SJCRH30 (cell line): ENCODE results near the gene COL20A1. TPM values are rescaled to one million over a fixed set of nuclear protein-coding genes. Genes with fewer than 3 reads are reported as not detected.
"Not testable (repeated sequence)": the region's sequence is repeated elsewhere in the genome, so short reads cannot be mapped to it uniquely, and the experiment has no call there.

ENCODE experiments used
- DNase-seq, 2 experiments: peaks; one replicate each; pipeline ENCODE4 v3.0.0-alpha.2; 2015 to 2020
- H3K27ac ChIP-seq: fragments of 250-450 bp; sonication (Bioruptor Pico); 2 replicates; pipeline ENCODE4 v1.5.1; 2020; ENCODE audit warnings: mild to moderate bottlenecking, moderate library complexity
- H3K27me3 ChIP-seq: fragments of 250-450 bp; sonication (Bioruptor Pico); 2 replicates; pipeline ENCODE4 v1.5.1; 2020; ENCODE audit warnings: mild to moderate bottlenecking, moderate library complexity
- H3K36me3 ChIP-seq: fragments of 250-450 bp; sonication (Bioruptor Pico); 2 replicates; pipeline ENCODE4 v1.5.1; 2020; ENCODE audit warnings: mild to moderate bottlenecking, moderate library complexity
- H3K4me1 ChIP-seq: fragments of 250-450 bp; sonication (Bioruptor Pico); 2 replicates; pipeline ENCODE4 v1.5.1; 2020; ENCODE audit warnings: mild to moderate bottlenecking, moderate library complexity
- H3K4me3 ChIP-seq: fragments of 250-450 bp; sonication (Bioruptor Pico); 2 replicates; pipeline ENCODE4 v1.5.1; 2020; ENCODE audit warnings: mild to moderate bottlenecking, moderate library complexity
- H3K9me3 ChIP-seq: fragments of 250-450 bp; sonication (Bioruptor Pico); replicated peaks from 2 replicates; pipeline ENCODE4 v1.5.1; 2020; ENCODE audit warnings: mild to moderate bottlenecking, moderate library complexity
- total RNA-seq: library from RNA; depleted of rRNA; stranded (reverse); fragments of >200 nt; shearing (Covaris generic); gene quantifications from 2 replicates; pipeline ENCODE4 v1.2.3, GENCODE V29; 2014

The COL20A1 gene
- total RNA-seq, 1 experiment from 2014 or later: not detected

DNA sequence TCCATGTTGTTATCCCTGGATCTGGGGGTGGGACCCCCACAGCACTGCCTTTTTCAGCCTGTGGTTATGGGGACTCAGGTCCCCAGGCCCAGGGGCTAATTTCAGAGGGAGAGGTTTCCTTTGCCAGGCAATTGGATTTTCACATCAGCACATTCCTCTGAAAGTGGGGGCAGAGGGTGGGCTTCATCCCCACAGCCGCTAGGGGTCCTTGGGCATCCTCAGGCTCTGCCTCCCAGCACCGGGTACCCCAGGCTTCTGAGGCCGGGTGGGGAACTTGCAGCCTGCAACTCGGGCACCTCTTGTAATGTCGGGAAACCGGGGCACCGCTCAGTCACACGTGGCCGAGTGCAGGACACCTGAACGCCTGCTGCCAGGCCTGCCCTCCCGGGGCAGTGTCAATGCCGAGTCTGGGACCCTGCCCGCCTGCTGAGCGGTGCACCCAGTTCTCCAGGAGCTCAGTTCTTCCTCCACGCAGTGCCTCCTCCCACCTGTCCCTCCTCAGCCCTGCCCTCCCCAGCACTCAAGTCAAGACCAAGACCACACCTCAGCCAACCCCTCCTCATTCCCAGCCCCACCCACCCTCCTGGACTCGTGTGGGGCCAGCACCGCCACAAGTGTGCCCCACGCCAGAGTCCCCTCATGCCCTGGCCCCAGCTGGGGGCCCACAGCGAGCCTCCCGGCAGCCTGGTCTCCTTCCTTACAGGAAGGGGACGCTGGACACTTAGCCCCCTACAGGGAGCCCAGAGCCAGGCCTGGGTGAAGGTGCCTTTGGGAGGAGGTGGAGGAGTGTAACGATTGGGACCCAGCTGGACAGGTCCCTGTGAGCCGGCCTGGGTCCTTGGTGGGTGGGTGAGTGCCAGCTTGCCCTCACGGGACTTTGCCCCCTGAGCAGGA, 77.0 kb downstream of the COL20A1 start:
- Histone ChIP-seq H3K9me3 (no peaks in the 10 kb centered on the region), H3K36me3 (no peaks in the 10 kb centered on the region), H3K27ac (no peak overlapping the region), H3K4me3 (no peak overlapping the region), H3K4me1 (no peaks in the 10 kb centered on the region), H3K27me3 (peaks cover 90% of the 10 kb centered on the region)
- no peak for DNase-seq

DNA sequence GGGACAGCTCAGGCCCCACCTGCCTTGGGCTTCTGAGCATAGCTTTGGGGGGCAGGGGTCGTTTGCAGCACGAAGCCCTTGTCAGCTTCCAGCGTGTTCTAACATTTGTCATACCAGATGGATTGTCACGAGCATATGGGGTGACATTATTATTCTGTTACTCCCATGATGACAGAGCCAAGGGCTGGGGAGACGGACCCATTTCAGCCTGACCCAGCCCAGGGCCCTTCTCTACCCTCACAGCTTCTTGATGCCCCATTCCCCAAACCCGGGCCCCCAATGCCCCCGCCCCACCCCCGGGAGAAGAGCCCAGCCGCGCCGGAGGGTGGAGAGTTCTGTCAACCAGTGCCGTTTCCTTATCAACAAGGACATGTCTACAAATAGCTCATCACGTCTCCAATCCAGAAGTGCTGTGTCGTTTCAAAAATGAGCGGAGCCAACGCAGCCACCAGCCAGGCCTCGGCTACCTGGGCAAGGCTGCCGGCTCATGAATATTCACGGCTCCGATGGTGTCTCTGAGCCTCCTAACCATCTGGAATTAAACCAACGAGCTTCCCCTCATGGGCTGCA, 77.7 kb downstream of the COL20A1 start:
- Histone ChIP-seq H3K4me1 (no peaks in the 10 kb centered on the region), H3K27me3 (peaks cover 86% of the 10 kb centered on the region)

DNA sequence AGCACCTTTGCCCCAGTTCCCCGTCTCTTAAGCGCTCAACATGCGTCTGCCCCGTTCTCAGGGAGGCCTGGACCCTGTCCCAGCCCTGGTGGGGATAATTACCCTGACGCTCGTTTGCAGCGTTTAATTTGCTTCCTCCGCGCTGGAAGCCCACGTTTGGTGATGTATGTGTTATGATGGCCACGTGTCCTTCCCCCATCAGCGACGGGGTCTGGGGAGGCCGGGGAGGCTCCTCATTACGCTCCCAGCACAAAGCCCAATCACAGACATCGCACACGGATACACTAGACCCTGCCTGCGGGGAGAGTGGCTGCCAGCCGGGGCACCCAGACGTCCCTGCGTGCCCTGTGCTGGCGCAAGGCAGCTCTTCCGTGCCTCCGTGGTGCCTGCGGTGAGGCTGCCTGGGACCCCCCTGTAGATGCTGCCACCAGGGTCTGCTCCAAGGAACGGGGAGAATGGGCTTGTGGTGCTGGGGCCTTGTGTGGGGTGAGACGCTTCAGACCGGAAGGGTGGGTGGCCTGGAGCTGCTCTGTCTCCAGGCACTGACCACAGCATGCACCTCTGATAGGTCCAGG, 78.4 kb downstream of the COL20A1 start:
- Histone ChIP-seq H3K27me3 (peaks cover 84% of the 10 kb centered on the region), H3K27ac (no peak overlapping the region), H3K4me3 (no peak overlapping the region), H3K9me3 (no peaks in the 10 kb centered on the region), H3K36me3 (no peaks in the 10 kb centered on the region), H3K4me1 (no peaks in the 10 kb centered on the region)
- DNase-seq: no peak

More for the DNA sequence above, 77.7 kb downstream of the COL20A1 start:
- H3K9me3 ChIP-seq: no peaks in the 10 kb centered on the region
- H3K36me3 ChIP-seq: no peaks in the 10 kb centered on the region
- no peak overlapping the region for H3K27ac ChIP-seq
- no peak overlapping the region for H3K4me3 ChIP-seq
- no peak for DNase-seq

DNA sequence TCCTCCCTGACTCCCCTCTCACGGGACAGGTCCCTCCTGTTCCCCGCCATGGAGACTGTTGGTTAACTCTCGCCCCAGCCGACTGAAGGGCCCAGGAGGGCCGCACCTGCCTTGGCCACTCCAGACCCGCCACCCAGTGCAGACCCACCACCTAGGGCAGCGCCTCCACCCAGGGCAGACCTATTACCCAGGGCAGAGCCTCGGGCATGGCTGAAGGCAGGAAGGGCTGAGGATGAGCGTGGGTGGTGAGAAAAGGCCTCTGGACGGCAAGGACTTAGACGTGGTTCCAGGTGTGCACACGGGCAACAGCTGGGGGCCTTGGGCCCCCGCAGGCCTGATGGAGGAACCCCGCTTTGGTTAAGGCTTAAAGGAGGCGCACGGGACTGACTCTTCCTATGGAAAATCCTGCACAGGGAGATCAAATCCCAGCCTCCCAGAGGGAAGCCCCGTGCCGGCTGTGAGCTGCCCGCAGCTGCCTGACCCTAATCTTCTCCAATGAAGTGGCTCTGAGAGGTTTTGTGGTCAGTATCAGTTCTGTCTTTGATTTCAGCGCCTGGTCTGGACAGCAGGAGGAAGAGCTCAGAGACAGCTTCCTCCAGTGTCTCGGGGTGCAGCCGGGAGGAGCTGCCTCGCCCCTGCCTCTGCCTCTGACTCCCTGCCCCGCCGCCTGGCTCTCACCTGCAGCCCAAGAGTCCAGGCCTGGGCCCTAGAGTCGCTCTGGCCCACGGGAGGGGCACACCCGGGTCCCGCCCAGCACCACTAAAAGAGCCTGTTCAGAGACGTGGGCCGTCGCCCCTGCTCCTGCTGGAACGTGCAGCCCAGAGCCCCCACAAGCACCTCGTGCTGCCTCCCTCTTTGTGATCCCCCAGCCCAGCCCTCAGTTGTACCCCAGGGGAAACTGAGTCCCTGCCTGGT, 80.2 kb downstream of the COL20A1 start:
- Histone ChIP-seq H3K36me3 (no peaks in the 10 kb centered on the region), H3K27ac (no peak overlapping the region), H3K9me3 (no peaks in the 10 kb centered on the region), H3K27me3 (peaks cover 84% of the 10 kb centered on the region), H3K4me3 (no peak overlapping the region), H3K4me1 (no peaks in the 10 kb centered on the region)
- peak in 1 of 2 experiments; percentile 60 for DNase-seq

DNA sequence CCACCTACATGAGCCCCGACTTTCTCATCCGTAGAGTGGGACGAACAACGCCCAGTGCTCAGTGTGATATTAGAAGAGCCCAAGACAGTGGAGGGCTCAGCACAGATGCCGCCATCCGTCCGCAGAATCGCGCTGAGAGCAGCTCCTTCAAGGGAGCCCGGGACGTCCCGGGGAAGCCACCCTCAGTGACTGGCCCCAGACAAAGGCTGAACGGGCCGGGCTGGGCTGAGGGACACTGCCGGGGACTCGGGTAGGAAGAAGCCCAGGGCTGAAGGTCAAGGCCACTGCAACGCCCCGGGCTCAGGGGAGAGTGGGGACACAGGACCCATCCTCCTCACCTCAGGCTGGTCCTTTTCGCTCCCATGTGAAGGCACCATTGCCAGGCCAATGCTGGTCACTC, 81.0 kb downstream of the COL20A1 start:
- no peak overlapping the region for H3K27ac ChIP-seq
- H3K9me3 ChIP-seq: no peaks in the 10 kb centered on the region
- peaks cover 79% of the 10 kb centered on the region for H3K27me3 ChIP-seq
- H3K36me3 ChIP-seq: no peaks in the 10 kb centered on the region
- no peak for DNase-seq
- no peaks in the 10 kb centered on the region for H3K4me1 ChIP-seq
- no peak overlapping the region for H3K4me3 ChIP-seq

DNA sequence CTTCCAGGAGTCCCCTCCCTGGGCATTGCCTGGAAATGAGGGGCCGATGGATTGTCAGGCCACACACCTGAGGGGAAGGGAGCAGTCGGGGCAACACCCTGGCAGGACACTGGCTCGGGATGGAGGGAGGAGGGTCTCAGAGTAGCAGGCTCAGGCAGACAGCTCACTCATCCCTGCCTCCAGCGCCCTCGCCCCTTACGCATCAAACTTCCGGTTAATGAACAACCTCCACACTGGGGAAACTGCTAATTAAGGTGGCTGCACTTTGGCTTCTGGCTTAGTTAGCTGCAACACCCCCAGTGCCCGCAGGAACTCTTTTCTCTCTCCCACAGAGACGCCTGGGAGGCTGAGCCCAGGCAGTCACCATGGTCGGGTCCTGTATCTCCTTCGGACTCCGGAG, 81.5 kb downstream of the COL20A1 start:
- Histone ChIP-seq H3K9me3 (no peaks in the 10 kb centered on the region), H3K27me3 (peaks cover 74% of the 10 kb centered on the region), H3K4me1 (no peaks in the 10 kb centered on the region), H3K36me3 (no peaks in the 10 kb centered on the region), H3K4me3 (no peak overlapping the region), H3K27ac (no peak overlapping the region)
- no peak for DNase-seq

DNA sequence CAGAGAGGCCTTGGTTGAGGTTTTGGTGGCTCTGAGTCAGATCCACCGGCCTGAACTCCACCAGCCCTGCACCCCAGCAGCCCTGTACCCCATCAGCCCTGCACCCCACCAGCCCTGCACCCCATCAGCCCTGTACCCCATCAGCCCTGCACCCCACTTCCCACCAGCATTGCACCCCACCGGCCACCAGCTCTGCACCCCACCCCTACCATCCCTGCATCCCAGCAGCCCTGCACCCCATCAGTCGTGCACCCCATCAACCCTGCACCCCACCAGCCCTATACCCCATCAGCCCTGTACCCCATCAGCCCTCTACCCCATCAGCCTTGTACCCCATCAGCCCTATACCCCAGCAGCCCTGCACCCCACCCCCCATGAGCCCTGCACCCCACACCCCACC, 82.5 kb downstream of the COL20A1 start:
- no peak overlapping the region for H3K4me3 ChIP-seq
- H3K27ac ChIP-seq: no peak overlapping the region
- H3K4me1 ChIP-seq: no peaks in the 10 kb centered on the region
- DNase-seq: no peak
- peaks cover 64% of the 10 kb centered on the region for H3K27me3 ChIP-seq
- H3K36me3 ChIP-seq: no peaks in the 10 kb centered on the region
- H3K9me3 ChIP-seq: no peaks in the 10 kb centered on the region

DNA sequence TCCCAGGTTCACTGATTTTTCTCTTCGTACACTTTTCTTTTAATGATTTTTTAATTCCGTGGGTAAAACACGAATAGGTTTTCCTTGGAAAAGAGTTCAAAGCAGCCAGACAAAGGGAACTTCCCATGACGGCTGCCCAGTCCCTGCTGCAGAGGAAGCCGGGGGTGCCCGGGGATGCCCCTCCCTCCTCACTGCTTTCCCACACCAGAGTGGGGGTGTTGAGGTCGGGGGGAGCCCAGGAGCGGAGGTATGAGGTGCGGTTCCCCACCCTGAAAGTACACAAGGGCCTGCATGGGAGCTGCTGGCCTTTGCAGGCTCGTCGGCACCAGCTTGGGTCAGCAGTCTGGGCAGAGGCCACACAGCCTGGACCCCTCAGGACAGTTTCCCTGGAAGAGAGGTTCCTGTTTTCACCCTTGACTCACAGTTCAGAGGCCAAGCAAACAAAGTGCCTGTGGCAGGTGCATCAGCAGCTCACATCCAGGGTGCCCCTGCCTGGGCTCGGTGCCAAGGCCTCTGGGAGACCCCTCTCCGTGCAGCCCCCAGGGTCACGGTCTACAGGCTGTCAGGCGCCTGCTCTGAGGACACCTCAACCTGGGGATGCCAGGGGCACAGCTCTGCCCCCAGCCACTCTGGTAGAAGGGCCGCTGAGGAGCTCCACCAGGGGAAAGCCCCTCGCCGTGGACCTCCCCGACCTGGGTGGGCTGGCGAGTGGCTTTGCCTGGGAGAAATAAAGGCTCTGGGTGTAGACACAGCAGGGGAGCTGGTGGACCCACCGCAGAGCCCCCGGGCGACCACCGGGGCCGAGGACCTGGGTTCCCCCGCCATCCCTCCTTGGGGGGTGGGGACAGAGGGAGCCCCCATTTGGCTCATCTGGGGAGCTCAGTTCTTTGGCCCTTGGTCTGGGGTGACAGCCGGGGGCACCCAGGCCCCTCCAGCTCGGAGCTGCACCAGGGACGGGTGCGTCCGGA, 83.6 kb downstream of the COL20A1 start:
- Histone ChIP-seq H3K4me3 (no peak overlapping the region), H3K36me3 (no peaks in the 10 kb centered on the region), H3K9me3 (no peaks in the 10 kb centered on the region), H3K27ac (no peak overlapping the region), H3K4me1 (no peaks in the 10 kb centered on the region), H3K27me3 (peaks cover 55% of the 10 kb centered on the region)
- no peak for DNase-seq

DNA sequence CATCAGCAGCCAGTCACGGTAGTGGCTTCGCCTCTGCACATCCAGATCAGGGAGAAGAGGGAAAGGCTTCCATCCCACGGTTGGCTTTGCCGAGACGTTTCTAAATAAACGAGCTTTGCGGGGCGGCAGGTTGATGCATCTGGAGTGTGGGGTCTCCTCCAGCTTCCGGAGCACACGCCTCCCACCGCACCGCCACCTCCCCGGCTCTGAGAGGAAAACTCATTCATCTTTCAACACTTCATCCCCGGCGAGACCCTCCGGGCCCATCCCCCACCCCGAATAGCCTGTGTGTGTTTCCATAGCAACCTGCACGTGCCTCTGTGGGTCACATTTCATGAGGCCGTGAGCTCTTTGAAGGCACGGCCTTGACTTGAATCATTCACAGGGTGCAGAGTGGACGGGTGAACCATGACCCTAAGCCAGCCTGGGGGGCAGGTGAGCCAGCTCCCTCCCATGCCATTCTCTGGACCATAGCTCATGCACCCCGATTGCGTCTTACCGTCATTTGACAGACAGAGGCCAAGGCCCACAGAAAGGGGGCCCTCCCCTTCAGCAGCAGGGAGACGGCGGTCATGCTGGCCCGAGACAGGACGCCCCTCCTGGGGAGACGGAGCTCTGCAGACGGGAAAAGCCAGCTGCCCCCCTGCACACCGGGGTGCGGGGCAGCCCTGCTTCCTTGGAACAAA, 84.4 kb downstream of the COL20A1 start:
- Histone ChIP-seq H3K9me3 (no peaks in the 10 kb centered on the region), H3K4me1 (no peaks in the 10 kb centered on the region), H3K4me3 (no peak overlapping the region), H3K27ac (no peak overlapping the region), H3K36me3 (no peaks in the 10 kb centered on the region), H3K27me3 (peaks cover 52% of the 10 kb centered on the region)
- DNase-seq: no peak

DNA sequence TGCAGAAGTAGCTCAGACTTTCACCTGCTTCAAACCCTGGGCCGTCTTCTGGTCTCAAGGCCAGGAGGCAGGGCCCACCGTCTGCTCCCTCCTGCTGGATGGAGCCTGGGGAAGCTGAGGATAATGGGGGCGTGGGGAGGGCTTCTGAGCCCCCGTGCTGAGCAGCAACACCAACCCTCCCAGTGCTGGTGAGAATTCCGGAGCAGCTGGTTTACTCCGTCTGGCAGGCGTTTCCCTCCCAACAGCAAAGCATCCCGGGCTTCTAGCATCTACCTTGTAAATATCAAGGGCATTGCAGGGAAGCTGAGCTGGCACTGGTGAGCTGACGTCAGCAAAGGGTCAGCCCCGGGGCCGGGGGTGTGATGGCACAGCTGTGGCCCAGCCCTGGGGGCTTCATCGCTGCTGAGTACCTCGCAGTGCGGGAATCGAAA, 85.0 kb downstream of the COL20A1 start:
- DNase-seq: no peak
- no peaks in the 10 kb centered on the region for H3K4me1 ChIP-seq
- H3K27me3 ChIP-seq: peaks cover 47% of the 10 kb centered on the region
- no peak overlapping the region for H3K27ac ChIP-seq
- H3K4me3 ChIP-seq: no peak overlapping the region
- H3K36me3 ChIP-seq: no peaks in the 10 kb centered on the region
- no peaks in the 10 kb centered on the region for H3K9me3 ChIP-seq

DNA sequence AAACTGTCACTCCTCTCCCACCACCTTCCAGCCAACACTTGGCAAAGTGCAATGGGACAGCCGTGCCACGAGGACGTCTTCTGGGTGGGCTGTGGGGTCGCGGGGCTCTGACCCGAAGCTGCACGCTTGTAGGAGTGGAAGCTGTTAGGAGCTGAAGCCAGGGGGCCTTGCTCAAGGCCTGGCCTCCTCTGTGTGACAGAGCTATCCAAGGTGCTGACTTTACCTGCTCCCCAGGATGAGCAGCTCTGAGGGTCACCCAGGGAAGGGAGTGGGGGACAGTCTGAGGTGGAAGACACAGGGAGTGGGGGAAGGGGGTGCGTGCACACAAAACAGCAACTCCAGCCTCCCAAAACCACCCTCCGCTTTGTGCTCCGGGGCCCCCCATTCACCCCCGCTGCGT, 85.6 kb downstream of the COL20A1 start:
- Histone ChIP-seq H3K27me3 (peaks cover 47% of the 10 kb centered on the region), H3K36me3 (no peaks in the 10 kb centered on the region), H3K4me1 (no peaks in the 10 kb centered on the region), H3K9me3 (no peaks in the 10 kb centered on the region), H3K27ac (no peak overlapping the region), H3K4me3 (no peak overlapping the region)
- DNase-seq: peak in 1 of 2 experiments; percentile 56

DNA sequence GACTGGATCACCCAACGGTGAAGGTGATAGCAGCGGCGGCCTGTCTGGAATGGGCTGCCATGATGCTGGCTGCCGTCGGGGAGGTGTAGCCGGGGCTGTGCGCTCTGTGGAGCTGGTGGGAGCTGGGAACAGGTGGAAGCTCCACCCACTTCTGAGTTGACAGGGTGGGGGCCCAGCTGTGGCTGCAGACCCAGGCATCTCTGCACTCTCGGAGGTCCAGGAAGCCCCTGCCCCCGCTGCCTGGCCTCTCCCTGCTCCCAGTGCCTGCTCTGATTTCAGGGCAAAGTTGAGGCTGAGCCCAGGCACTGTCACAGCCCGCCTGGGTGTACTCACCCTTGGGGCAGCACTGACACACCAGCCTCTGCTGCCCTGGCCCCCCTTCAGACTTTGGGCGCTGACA, 86.3 kb downstream of the COL20A1 start:
- Histone ChIP-seq H3K36me3 (no peaks in the 10 kb centered on the region), H3K9me3 (no peaks in the 10 kb centered on the region), H3K27ac (no peak overlapping the region), H3K4me3 (no peak overlapping the region), H3K4me1 (no peaks in the 10 kb centered on the region), H3K27me3 (peaks cover 42% of the 10 kb centered on the region)
- DNase-seq: no peak

DNA sequence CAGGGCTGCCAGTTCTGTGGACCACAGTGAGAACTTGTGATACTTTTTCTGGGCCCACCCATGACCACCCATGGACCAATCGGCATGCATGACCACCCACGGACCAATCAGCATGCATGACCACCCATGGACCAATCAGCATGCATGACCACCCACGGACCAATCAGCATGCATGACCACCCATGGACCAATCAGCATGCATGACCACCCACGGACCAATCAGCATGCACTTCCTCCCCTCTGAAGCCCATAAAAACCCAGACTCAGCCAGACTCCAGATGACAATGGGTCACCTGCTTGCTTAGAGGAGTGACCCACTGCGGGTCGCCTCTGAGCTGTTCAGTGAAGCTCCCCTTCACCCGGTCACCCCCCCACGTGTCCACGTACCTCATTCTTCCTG, 86.9 kb downstream of the COL20A1 start:
- H3K27me3 ChIP-seq: peaks cover 39% of the 10 kb centered on the region
- not testable (repeated sequence) for DNase-seq, H3K4me1 ChIP-seq, H3K9me3 ChIP-seq, H3K4me3 ChIP-seq, H3K27ac ChIP-seq, H3K36me3 ChIP-seq
